H7 (cell line): ENCODE measurements around the gene TLN1. TPM values are rescaled to one million over a fixed set of nuclear protein-coding genes. Genes with fewer than 3 reads are reported as not detected.

Experiments
- DNase-seq: peaks from one replicate; pipeline ENCODE4 v3.0.0; 2012
- H3K27me3 ChIP-seq: 2 replicates; pipeline ENCODE4 v1.6.0; 2011; ENCODE audit warnings: mild to moderate bottlenecking, low read length; ENCODE audit not compliant: control insufficient read depth, insufficient read depth
- H3K36me3 ChIP-seq: replicated peaks from 2 replicates; pipeline ENCODE4 v1.5.1; 2011; ENCODE audit warnings: low read length; ENCODE audit not compliant: control insufficient read depth, insufficient read depth
- H3K4me3 ChIP-seq: 2 replicates; pipeline ENCODE4 v1.5.1; 2011; ENCODE audit warnings: low read depth, mild to moderate bottlenecking, control low read depth, low read length, moderate library complexity; ENCODE audit not compliant: insufficient read depth
- total RNA-seq: library from RNA; depleted of rRNA; stranded (reverse); fragments of >200 nt; shearing (Covaris generic); gene quantifications from 2 replicates; pipeline ENCODE4 v1.2.3, GENCODE V29; 2014

The TLN1 gene
- total RNA-seq, 1 experiment from 2014 or later, result 106 TPM

- no peaks in the 10 kb centered on the region for H3K27me3 ChIP-seq
- DNase-seq, result peak; percentile 84
- peaks cover 4% of the 10 kb centered on the region for H3K36me3 ChIP-seq
- H3K4me3 ChIP-seq, result no peak overlapping the region
Measured at GRCh38 chr9:35729700-35730485, 2.1 kb downstream of the TLN1 start.

GRCh38 chr9:35729101-35729500 lies 2.9 kb downstream of the TLN1 start:
- H3K4me3 ChIP-seq, result no peak overlapping the region
- DNase-seq, result no peak
- H3K36me3 ChIP-seq, result peaks cover 6% of the 10 kb centered on the region
- H3K27me3 ChIP-seq, result no peaks in the 10 kb centered on the region

- Histone ChIP-seq H3K4me3 (peak overlapping the region; percentile 4; the same call in 1 of the 2 replicates), H3K36me3 (peaks cover 12% of the 10 kb centered on the region), H3K27me3 (no peaks in the 10 kb centered on the region)
- peak; percentile 84 for DNase-seq
Measured at GRCh38 chr9:35728041-35728971, 3.7 kb downstream of the TLN1 start.

GRCh38 chr9:35727676-35728040 lies 4.3 kb downstream of the TLN1 start:
- H3K4me3 ChIP-seq, result no peak overlapping the region
- H3K36me3 ChIP-seq, result peaks cover 15% of the 10 kb centered on the region
- H3K27me3 ChIP-seq, result no peaks in the 10 kb centered on the region
- no peak for DNase-seq

- Histone ChIP-seq H3K27me3 (no peaks in the 10 kb centered on the region), H3K4me3 (no peak overlapping the region), H3K36me3 (peaks cover 16% of the 10 kb centered on the region)
- no peak for DNase-seq
Measured at GRCh38 chr9:35726931-35727330, 5.1 kb downstream of the TLN1 start.

- H3K36me3 ChIP-seq, result peaks cover 28% of the 10 kb centered on the region
- no peaks in the 10 kb centered on the region for H3K27me3 ChIP-seq
- H3K4me3 ChIP-seq, result no peak overlapping the region
- peak; percentile 51 for DNase-seq
Measured at GRCh38 chr9:35725362-35725761, 6.6 kb downstream of the TLN1 start.

GRCh38 chr9:35723908-35724307 lies 8.1 kb downstream of the TLN1 start:
- no peak for DNase-seq
- peaks cover 41% of the 10 kb centered on the region for H3K36me3 ChIP-seq

GRCh38 chr9:35723426-35723825 lies 8.6 kb downstream of the TLN1 start:
- no peak for DNase-seq
- peaks cover 44% of the 10 kb centered on the region for H3K36me3 ChIP-seq
- H3K4me3 ChIP-seq, result no peak overlapping the region
- no peaks in the 10 kb centered on the region for H3K27me3 ChIP-seq

More at GRCh38 chr9:35723908-35724307, 8.1 kb downstream of the TLN1 start:
- no peak overlapping the region for H3K4me3 ChIP-seq
- no peaks in the 10 kb centered on the region for H3K27me3 ChIP-seq

- no peak overlapping the region for H3K4me3 ChIP-seq
- H3K27me3 ChIP-seq, result no peaks in the 10 kb centered on the region
- H3K36me3 ChIP-seq, result peaks cover 72% of the 10 kb centered on the region
- no peak for DNase-seq
Measured at GRCh38 chr9:35719546-35719945, 12.4 kb downstream of the TLN1 start.

GRCh38 chr9:35718721-35719511 lies 13.1 kb downstream of the TLN1 start:
- no peak for DNase-seq
- Histone ChIP-seq H3K27me3 (no peaks in the 10 kb centered on the region), H3K36me3 (peaks cover 76% of the 10 kb centered on the region), H3K4me3 (no peak overlapping the region)

GRCh38 chr9:35717132-35717870 lies 14.7 kb downstream of the TLN1 start:
- H3K4me3 ChIP-seq, result no peak overlapping the region
- no peaks in the 10 kb centered on the region for H3K27me3 ChIP-seq
- peaks cover 72% of the 10 kb centered on the region for H3K36me3 ChIP-seq
- DNase-seq, result no peak

GRCh38 chr9:35716230-35716629 lies 15.8 kb downstream of the TLN1 start:
- H3K4me3 ChIP-seq, result no peak overlapping the region
- H3K27me3 ChIP-seq, result no peaks in the 10 kb centered on the region
- no peak for DNase-seq
- H3K36me3 ChIP-seq, result peaks cover 73% of the 10 kb centered on the region

GRCh38 chr9:35714579-35715252 lies 17.3 kb downstream of the TLN1 start:
- DNase-seq, result peak; percentile 35
- Histone ChIP-seq H3K27me3 (no peaks in the 10 kb centered on the region), H3K36me3 (peaks cover 72% of the 10 kb centered on the region), H3K4me3 (no peak overlapping the region)
